Stomach (tissue), 9 donors: Measurements from ENCODE around the gene FOXS1. TPM values are rescaled to one million over a fixed set of nuclear protein-coding genes. Genes with fewer than 3 reads are reported as not detected.

ENCODE experiments used
- DNase-seq, 2 donors: peaks; one replicate each; pipeline versions ENCODE4 v3.0.0 to v3.0.0-alpha.2; 2013 to 2019
- H3K27ac ChIP-seq, 5 donors: fragments of 200-600 bp in 4 of 5; sonication (generic) in 4 of 5; one replicate each; pipeline ENCODE4 v1.5.1; 2013 to 2019; ENCODE audit warnings: mild to moderate bottlenecking in 1 of 5, moderate library complexity in 1 of 5
- H3K27me3 ChIP-seq, 3 donors: fragments of 200-600 bp; sonication (generic); one replicate each; pipeline ENCODE4 v1.5.1; 2017 to 2019; ENCODE audit warnings: mixed run types in 1 of 3
- H3K36me3 ChIP-seq, 4 donors: fragments of 200-600 bp; sonication (generic); 1 replicate in 3 of 4; 2 replicates in 1 of 4; pipeline ENCODE4 v1.5.1; 2016 to 2019
- H3K4me1 ChIP-seq, 4 donors: fragments of 200-600 bp; sonication (generic); one replicate each; pipeline ENCODE4 v1.5.1; 2016 to 2019
- H3K4me3 ChIP-seq, 4 donors: fragments of 200-600 bp; sonication (generic) in 3 of 4; one replicate each; pipeline ENCODE4 v1.5.1; 2016 to 2019; ENCODE audit warnings: mild to moderate bottlenecking in 1 of 4
- H3K9me3 ChIP-seq, 4 donors: fragments of 200-600 bp; sonication (generic); one replicate each; pipeline ENCODE4 v1.5.1; 2016 to 2019
- CTCF ChIP-seq, 7 experiments: fragments of 450-650 bp in 4 of 7; fragments of 200-600 bp in 3 of 7; sonication (generic) in 3 of 7; IDR thresholded peaks; one replicate each; pipeline ENCODE4 v1.5.1; 2016 to 2019; ENCODE audit warnings: antibody characterized with exemption in 7 of 7, control low read depth in 2 of 7, mild to moderate bottlenecking in 1 of 7
- EP300 ChIP-seq: sonication (generic); formaldehyde crosslinking; IDR thresholded peaks from one replicate; pipeline ENCODE4 v1.6.1; 2017; ENCODE audit warnings: antibody characterized with exemption
- POLR2A ChIP-seq, 4 donors: fragments of 450-650 bp; IDR thresholded peaks; one replicate each; pipeline ENCODE4 v1.6.1; 2016; ENCODE audit warnings: antibody characterized with exemption in 4 of 4, control low read depth in 2 of 4, mild to moderate bottlenecking in 1 of 4, moderate library complexity in 1 of 4
- POLR2AphosphoS5 ChIP-seq, 3 donors: sonication (generic); formaldehyde crosslinking; IDR thresholded peaks; one replicate each; pipeline ENCODE4 v1.6.1; 2016; ENCODE audit warnings: antibody characterized with exemption in 3 of 3
- WGBS, 5 donors: extraction: QIAGEN DNeasy Blood & Tissue Kit in 3 of 5; methylation state at CpG; one replicate each; pipeline versions ENCODE4 v1.1.5 to v1.1.7; 2013 to 2018; 5-methylcytosine and 5-hydroxymethylcytosine counted together
- intact Hi-C: fragments of 100-400 bp; cut with DNase I; formaldehyde crosslinking; loops from one replicate; pipeline ENCODE4 v1.15.1; 2023; ENCODE audit warnings: low total_unique reads
- polyA plus RNA-seq, 3 donors: library from polyadenylated mRNA; stranded (reverse); fragments of 200-250 nt; gene quantifications; one replicate each; pipeline ENCODE4 v1.2.3, GENCODE V29; 2013
- total RNA-seq, 5 donors: library from RNA; depleted of rRNA; stranded (reverse); fragments of >200 nt; gene quantifications; one replicate each; pipeline versions ENCODE4 v1.1.0 to v1.2.3, GENCODE V29; 2014 to 2016
- donor health status: healthy with polysubstance abuse.
- donor health status: Bipolar disorder and iron deficiency.
- donor health status: healthy.

The FOXS1 gene
- total and polyA plus RNA-seq, 8 donors: 0.43 to 1.1 (median 0.44) TPM; not detected in 5

- intact Hi-C loops: loop anchor here (5.0 kb wide), 1 partner anchor 101 kb away; the partner anchor contains the start of gene PDRG1
- no peaks in the 10 kb centered on the region for H3K9me3 ChIP-seq
- no peak for DNase-seq
- TF ChIP-seq POLR2A (IDR thresholded peaks at IDR 0.05) (no peak), POLR2AphosphoS5 (IDR thresholded peaks at IDR 0.05) (no peak), EP300 (no peak), CTCF (IDR thresholded peaks at IDR 0.05) (no peak)
- H3K27me3 ChIP-seq: peaks cover 0 to 70% (median 8%) of the 10 kb centered on the region in 3 donors
- H3K4me1 ChIP-seq: peaks cover 4 to 14% (median 13%) of the 10 kb centered on the region in 4 donors
- no peaks in the 10 kb centered on the region for H3K36me3 ChIP-seq
- 66 to 75% (median 71%) methylated on average over 10 to 11 of the region's 11 CpGs for WGBS, 5 donors
- H3K4me3 ChIP-seq: no peak overlapping the region
- no peak overlapping the region for H3K27ac ChIP-seq
These were observed 6.0 kb upstream of the FOXS1 start for GRCh38 chr20:31851240-31851955.

GRCh38 chr20:31849306-31849930, 4.0 kb upstream of the FOXS1 start:
- intact Hi-C loops: no loop called here
- no peak overlapping the region for H3K4me3 ChIP-seq
- TF ChIP-seq POLR2AphosphoS5 (IDR thresholded peaks at IDR 0.05): no peak
- peak in 1 of 7 experiments; percentile 15 for TF ChIP-seq CTCF (IDR thresholded peaks at IDR 0.05)
- TF ChIP-seq POLR2A (IDR thresholded peaks at IDR 0.05): no peak
- TF ChIP-seq EP300: no peak
- 16 to 36% (median 29%) methylated on average over 9 to 45 of the region's 45 CpGs for WGBS, 5 donors
- H3K4me1 ChIP-seq: peaks cover 4 to 20% (median 14%) of the 10 kb centered on the region in 4 donors
- DNase-seq: peak; percentile 57 to 85
- no peak overlapping the region for H3K27ac ChIP-seq
- H3K27me3 ChIP-seq: peaks cover 0 to 55% (median 8%) of the 10 kb centered on the region in 3 donors
- no peaks in the 10 kb centered on the region for H3K9me3 ChIP-seq
- H3K36me3 ChIP-seq: no peaks in the 10 kb centered on the region

GRCh38 chr20:31848088-31848999, 2.9 kb upstream of the FOXS1 start:
- Histone ChIP-seq H3K36me3 (no peaks in the 10 kb centered on the region), H3K9me3 (no peaks in the 10 kb centered on the region), H3K4me3 (no peak overlapping the region), H3K27me3 (peaks cover 0 to 44% (median 8%) of the 10 kb centered on the region in 3 donors), H3K27ac (no peak overlapping the region), H3K4me1 (peaks cover 4 to 26% (median 14%) of the 10 kb centered on the region in 4 donors)
- WGBS, 5 donors: 86 to 90% (median 87%) methylated on average over 27 to 32 of the region's 32 CpGs
- no peak for DNase-seq
- TF ChIP-seq EP300 (no peak), POLR2AphosphoS5 (IDR thresholded peaks at IDR 0.05) (no peak), CTCF (IDR thresholded peaks at IDR 0.05) (no peak), POLR2A (IDR thresholded peaks at IDR 0.05) (no peak)
- intact Hi-C loops: no loop called here

GRCh38 chr20:31846793-31847138, 1.4 kb upstream of the FOXS1 start:
- no peak for DNase-seq
- no peak overlapping the region for H3K27ac ChIP-seq
- WGBS, 5 donors: 72 to 83% (median 75%) methylated on average over 3 of the region's 3 CpGs
- TF ChIP-seq POLR2AphosphoS5 (IDR thresholded peaks at IDR 0.05): no peak
- TF ChIP-seq EP300: no peak
- no peak for TF ChIP-seq POLR2A (IDR thresholded peaks at IDR 0.05)
- no peak for TF ChIP-seq CTCF (IDR thresholded peaks at IDR 0.05)
- H3K4me1 ChIP-seq: peaks cover 12 to 36% (median 21%) of the 10 kb centered on the region in 4 donors
- H3K27me3 ChIP-seq: peaks cover 0 to 37% (median 8%) of the 10 kb centered on the region in 3 donors
- intact Hi-C loops: no loop called here
- no peaks in the 10 kb centered on the region for H3K36me3 ChIP-seq
- H3K4me3 ChIP-seq: no peak overlapping the region
- no peaks in the 10 kb centered on the region for H3K9me3 ChIP-seq
